NCI-H1694 (cell line): Measurements from ENCODE around the gene TIAM1.

Experiments used
- DNase-seq: peaks from one replicate; lab custom pipeline; 2025; lab: John Stamatoyannopoulos, UW

Gene TIAM1

DNA sequence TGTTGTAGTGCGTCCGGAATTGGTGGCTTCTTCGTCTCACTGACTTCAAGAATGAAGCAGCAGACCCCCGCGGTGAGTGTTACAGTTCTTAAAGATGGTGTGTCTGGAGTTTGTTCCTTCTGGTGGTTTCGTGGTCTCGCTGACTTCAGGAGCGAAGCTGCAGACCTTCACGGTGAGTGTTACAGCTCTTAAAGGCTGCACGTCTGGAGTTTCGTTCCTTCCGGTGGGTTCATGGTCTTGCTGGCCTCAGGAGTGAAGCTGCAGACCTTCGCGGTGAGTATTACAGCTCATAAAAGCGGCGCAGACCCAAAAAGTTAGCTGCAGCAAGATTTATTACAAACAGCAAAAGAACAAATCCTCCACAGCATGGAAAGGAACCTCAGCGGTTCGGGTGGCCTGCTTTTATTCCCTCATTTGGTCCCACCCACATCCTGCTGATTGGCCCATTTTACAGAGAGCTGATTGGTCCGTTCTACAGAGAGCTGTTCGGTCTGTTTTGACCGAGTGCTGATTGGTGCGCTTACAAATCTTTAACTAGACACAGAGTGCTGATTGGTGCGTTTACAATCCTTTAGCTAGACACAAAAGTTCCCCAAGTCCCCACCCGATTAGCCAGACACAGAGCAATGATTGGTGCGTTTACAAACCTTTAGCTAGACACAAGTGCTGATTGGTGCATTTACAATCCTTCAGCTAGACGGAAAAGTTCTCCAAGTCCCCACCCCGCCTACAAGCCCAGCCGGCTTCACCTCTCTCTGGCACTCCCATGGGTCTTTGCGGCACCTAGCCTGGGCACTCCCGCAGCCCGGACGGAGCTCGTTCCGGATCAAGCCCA lies 256.2 kb downstream of the TIAM1 start:
- no peak for DNase-seq

DNA sequence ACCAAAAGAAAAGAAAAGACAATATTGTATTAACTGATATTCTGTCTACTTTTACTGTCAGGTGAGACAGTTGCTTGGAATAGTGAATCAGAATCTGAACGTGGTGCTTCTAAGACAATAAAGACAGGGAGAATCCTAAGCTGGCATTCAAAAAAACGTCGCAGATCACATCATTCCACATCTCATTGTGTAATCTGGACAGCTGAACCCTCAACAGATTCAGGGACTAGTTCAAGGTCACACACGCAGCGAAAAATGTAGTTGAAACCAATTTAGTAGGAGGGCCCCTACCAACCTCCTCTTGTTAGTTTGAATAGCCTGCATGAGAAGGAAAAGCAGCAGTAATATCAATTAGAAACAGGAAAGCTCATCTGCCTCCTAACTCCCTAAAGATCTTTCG lies 259.4 kb downstream of the TIAM1 start:
- DNase-seq = no peak

DNA sequence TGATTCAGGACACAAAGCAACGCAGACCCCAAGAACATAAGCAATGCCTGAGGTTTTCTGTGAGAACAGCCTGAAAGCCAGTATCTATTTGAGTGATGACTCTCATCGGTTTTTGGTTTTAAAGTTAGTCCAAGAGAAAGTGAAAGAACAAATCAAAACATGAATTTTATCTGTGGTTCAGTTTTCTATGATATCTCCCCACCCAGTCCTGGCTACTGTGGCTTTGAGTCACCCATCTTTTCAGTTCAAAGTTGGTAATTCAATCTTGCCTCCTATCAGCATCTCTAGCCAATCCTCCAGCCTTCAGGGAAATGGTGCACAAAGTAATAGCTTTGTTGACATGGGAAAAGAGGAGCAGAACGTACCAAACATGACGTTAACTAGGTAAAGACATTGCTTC lies 265.3 kb downstream of the TIAM1 start:
- DNase-seq = no peak

DNA sequence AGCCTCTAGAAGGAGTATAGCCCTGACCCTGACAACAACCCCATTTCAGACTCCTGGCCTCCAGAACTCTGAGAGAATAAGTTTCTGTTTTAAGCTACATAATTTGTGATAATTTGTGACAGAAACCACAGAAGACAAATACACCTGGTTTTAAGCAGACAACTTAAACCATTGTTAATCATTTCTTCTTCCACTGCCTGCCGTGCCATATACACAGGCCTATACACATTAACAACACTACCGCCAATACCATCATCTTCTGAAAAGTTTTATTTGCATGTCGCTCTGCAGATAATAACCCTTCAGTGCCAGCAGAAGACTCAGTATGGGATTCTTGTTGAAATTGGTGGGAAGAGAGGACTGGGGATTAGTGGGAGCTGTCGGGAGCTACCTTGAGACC lies 265.8 kb downstream of the TIAM1 start:
- no peak for DNase-seq

DNA sequence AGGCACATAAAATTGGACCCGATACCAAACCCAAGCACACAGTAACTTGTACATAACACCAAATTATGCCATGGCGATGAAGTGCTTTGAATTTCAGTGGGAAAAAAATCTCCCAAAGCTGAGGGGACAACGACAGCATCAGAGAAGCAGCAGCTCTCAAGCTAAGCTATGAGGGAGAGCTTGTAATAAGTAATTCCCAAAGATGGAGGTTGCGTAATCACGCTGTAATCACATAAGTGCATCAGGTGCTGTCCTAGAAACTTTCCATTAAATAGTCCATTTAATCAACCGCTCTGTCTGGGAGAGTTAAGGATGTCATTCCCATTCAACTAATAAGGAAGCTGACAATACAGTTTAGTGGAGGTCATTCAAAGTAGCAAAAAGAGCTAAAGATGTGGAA lies 268.2 kb downstream of the TIAM1 start:
- no peak for DNase-seq

DNA sequence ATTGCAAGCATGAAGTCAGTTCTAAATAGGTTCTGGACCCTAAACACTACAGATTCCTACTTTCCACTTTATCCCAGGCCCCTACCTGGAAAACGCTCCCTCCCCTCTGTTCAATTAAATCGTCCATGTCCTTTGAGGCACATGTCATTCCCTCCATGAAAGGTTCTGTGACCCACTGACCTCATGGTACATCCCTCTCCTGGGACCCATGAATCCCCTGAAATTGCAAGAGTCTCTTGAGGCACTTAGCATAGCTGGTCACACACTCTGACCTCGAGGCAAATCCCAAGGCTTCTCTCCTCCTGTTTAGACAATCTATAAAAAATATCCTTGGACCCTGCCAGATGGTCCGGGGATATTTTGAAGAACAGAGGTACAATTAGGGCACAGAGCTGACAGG lies 271.5 kb downstream of the TIAM1 start:
- no peak for DNase-seq
